Heart right ventricle (tissue), 16 donors: ENCODE measurements around the gene RHBDD2. TPM values are rescaled to one million over a fixed set of nuclear protein-coding genes. Genes with fewer than 3 reads are reported as not detected.
"Not testable (repeated sequence)": the region's sequence is repeated elsewhere in the genome, so short reads cannot be mapped to it uniquely, and the experiment has no call there.

Source experiments
- ATAC-seq, 8 donors: fragments of 200-7000 bp; cut with Tn5 transposase; one replicate each; pipeline ENCODE4 v1.9.1; 2020; ENCODE audit warnings: mild to moderate bottlenecking in 8 of 8, moderate library complexity in 8 of 8, moderate number of reproducible peaks in 1 of 8
- DNase-seq, 2 donors: peaks; one replicate each; pipeline ENCODE4 v3.0.0-alpha.2; 2020
- H3K27ac ChIP-seq, 10 donors: fragments of 200-600 bp; sonication (generic) in 2 of 10; one replicate each; pipeline versions ENCODE4 v1.5.0 to v1.8.0; 2020 to 2022; ENCODE audit warnings: mild to moderate bottlenecking in 3 of 10
- H3K27me3 ChIP-seq, 7 donors: fragments of 200-600 bp; one replicate each; pipeline ENCODE4 v1.8.0; 2021 to 2022; ENCODE audit warnings: mild to moderate bottlenecking in 2 of 7
- H3K36me3 ChIP-seq, 9 donors: fragments of 200-600 bp; sonication (generic) in 1 of 9; one replicate each; pipeline versions ENCODE4 v1.5.0 to v1.8.0; 2020 to 2022; ENCODE audit warnings: mild to moderate bottlenecking in 2 of 9
- H3K4me1 ChIP-seq, 9 donors: fragments of 200-600 bp; sonication (generic) in 1 of 9; one replicate each; pipeline versions ENCODE4 v1.5.0 to v1.8.0; 2020 to 2022; ENCODE audit warnings: mild to moderate bottlenecking in 4 of 9
- H3K4me3 ChIP-seq, 10 donors: fragments of 200-600 bp; sonication (generic) in 2 of 10; one replicate each; pipeline versions ENCODE4 v1.5.0 to v1.8.0; 2020 to 2022; ENCODE audit warnings: mild to moderate bottlenecking in 7 of 10, moderate library complexity in 2 of 10
- H3K9me3 ChIP-seq, 11 donors: fragments of 200-600 bp in 10 of 11; sonication (generic) in 2 of 11; one replicate each; pipeline versions ENCODE4 v1.5.0 to v1.8.0; 2013 to 2022; ENCODE audit warnings: mild to moderate bottlenecking in 2 of 11, control low read depth in 1 of 11, moderate library complexity in 1 of 11
- CTCF ChIP-seq, 9 donors: fragments of 200-600 bp; sonication (generic) in 2 of 9; IDR thresholded peaks; one replicate each; pipeline versions ENCODE4 v1.5.0 to v1.8.0; 2021 to 2022; ENCODE audit warnings: antibody characterized with exemption in 9 of 9, mild to moderate bottlenecking in 5 of 9, moderate library complexity in 1 of 9
- WGBS, 2 donors: extraction: QIAGEN DNeasy Blood & Tissue Kit; methylation state at CpG; one replicate each; pipeline ENCODE4 v1.1.7; 2013; ENCODE audit warnings: inconsistent platforms in 1 of 2; 5-methylcytosine and 5-hydroxymethylcytosine counted together
- intact Hi-C, 10 donors: fragments of 100-400 bp; cut with DNase I; formaldehyde crosslinking; loops; one replicate each; pipeline versions ENCODE4 v1.11.1 to v1.14.2; 2022
- polyA plus RNA-seq, 2 donors: library from polyadenylated mRNA; stranded (reverse); fragments of 200-250 nt; gene quantifications; one replicate each; pipeline ENCODE4 v1.2.3, GENCODE V29; 2013
- total RNA-seq, 10 donors: library from RNA; stranded (reverse); fragmentation: NEBNext Ultra II Directional in 3 of 10; extraction: Animal tissue kit (Norgen Biotek cat#: 25700) in 3 of 10; gene quantifications; one replicate each; pipeline versions ENCODE4 v1.2.1 to v1.2.4, GENCODE V29; 2021 to 2023
- donor health status: Arrhythmogenic right ventricular cardiomyopathy.
- donor health status: ischemic (EF 13 %, LVEDD 7.1; RV severe dilation, severe dysfunction).
- donor health status: healthy with polysubstance abuse.
- donor health status: DM: no; HTN: yes; CAD: no.
- donor health status: DM: no; HTN: no; CAD: no.
- donor health status: ischemic (EF 25% LVEDD 6.9; RV normal size, moderate dysfunction).
- donor health status: ischemic (EF 25% LVEDD 5.7; RV mildly dilated, moderate dysfunction).
- donor health status: healthy.
- donor health status: DM: yes; HTN: yes; CAD: no.
- donor health status: Ischemic cardiomyopathy.
- donor health status: ischemic (EF 35%, LVEDD 5.7; RV mildly dilated, moderate dysfunction).
- donor health status: nonischemic (EF 11% LVEDD 7.7; RV severe dilation, severe dysfunction).
- donor health status: DM: yes; HTN: yes; CAD: no.
- donor health status: PGD.
- donor health status: ischemic (EF 29% LVEDD 5.4; RV normal size, mild dysfunction).
- donor health status: nonischemic (EF 23%, LVEDD 6.1; RV moderate dilation, normal function).

The RHBDD2 gene
- total and polyA plus RNA-seq, 12 donors, result 20.8 to 48.1 (median 28.8) TPM

- intact Hi-C loops, result no loop called here
- 95 to 98% methylated on average over 7 of the region's 7 CpGs for WGBS, 2 donors
- H3K36me3 ChIP-seq, result no peaks in the 10 kb centered on the region
Measured at GRCh38 chr7:75836798-75837197, 42.0 kb upstream of the RHBDD2 start.

GRCh38 chr7:75838281-75838930 lies 40.4 kb upstream of the RHBDD2 start:
- H3K4me3 ChIP-seq, H3K27ac ChIP-seq, ATAC-seq, H3K27me3 ChIP-seq, H3K9me3 ChIP-seq, DNase-seq, H3K36me3 ChIP-seq, intact Hi-C loops: not testable (repeated sequence)
- H3K4me1 ChIP-seq, result peaks cover 0 to 21% (median 8%) of the 10 kb centered on the region in 9 donors
- 85 to 88% methylated on average over 14 of the region's 14 CpGs for WGBS, 2 donors

More at GRCh38 chr7:75836798-75837197, 42.0 kb upstream of the RHBDD2 start:
- ATAC-seq (no peak), DNase-seq (no peak)
- Histone ChIP-seq H3K4me3 (no peak overlapping the region), H3K9me3 (no peaks in the 10 kb centered on the region), H3K27ac (no peak overlapping the region), H3K27me3 (peaks cover 0 to 4% (median 0%) of the 10 kb centered on the region in 7 donors), H3K4me1 (peaks cover 0 to 5% (median 0%) of the 10 kb centered on the region in 9 donors)
- TF ChIP-seq CTCF (IDR thresholded peaks at IDR 0.05), result no peak

- WGBS, 2 donors, result 95 to 97% methylated on average over 3 of the region's 3 CpGs
- TF ChIP-seq CTCF (IDR thresholded peaks at IDR 0.05), result no peak
- ATAC-seq, result no peak
- Histone ChIP-seq H3K27ac (no peak overlapping the region), H3K4me3 (no peak overlapping the region), H3K9me3 (no peaks in the 10 kb centered on the region), H3K27me3 (no peaks in the 10 kb centered on the region), H3K36me3 (no peaks in the 10 kb centered on the region), H3K4me1 (peaks cover 0 to 22% (median 8%) of the 10 kb centered on the region in 9 donors)
- DNase-seq, result no peak
- intact Hi-C loops, result no loop called here
Measured at GRCh38 chr7:75840029-75840428, 38.8 kb upstream of the RHBDD2 start.

- peak overlapping the region in 4 of 10 donors; percentile 25 to 80 (median 50) for H3K27ac ChIP-seq
- H3K27me3 ChIP-seq, result no peaks in the 10 kb centered on the region
- ATAC-seq, result peak in 7 of 8 donors; percentile 12 to 80 (median 68)
- H3K4me1 ChIP-seq, result peaks cover 0 to 19% (median 8%) of the 10 kb centered on the region in 9 donors
- H3K36me3 ChIP-seq, result no peaks in the 10 kb centered on the region
- DNase-seq, result peak in 1 of 2 donors; percentile 21
- no peaks in the 10 kb centered on the region for H3K9me3 ChIP-seq
- H3K4me3 ChIP-seq, result no peak overlapping the region
- 46 to 58% methylated on average over 8 of the region's 8 CpGs for WGBS, 2 donors
- no peak for TF ChIP-seq CTCF (IDR thresholded peaks at IDR 0.05)
- intact Hi-C loops, result no loop called here
Measured at GRCh38 chr7:75842836-75843446, 35.9 kb upstream of the RHBDD2 start.
